ENCODE results near the gene ANKRD44. TPM values are rescaled to one million over a fixed set of nuclear protein-coding genes. Genes with fewer than 3 reads are reported as not detected.
A peak's percentile ranks its signal among the peaks of the same experiment; 100 is the strongest.

ANKRD44 gene
- polyA plus RNA-seq, 2 of the 4 experiments (the other 2 are of a cell fraction): 0.97 to 5.9 TPM

DNA sequence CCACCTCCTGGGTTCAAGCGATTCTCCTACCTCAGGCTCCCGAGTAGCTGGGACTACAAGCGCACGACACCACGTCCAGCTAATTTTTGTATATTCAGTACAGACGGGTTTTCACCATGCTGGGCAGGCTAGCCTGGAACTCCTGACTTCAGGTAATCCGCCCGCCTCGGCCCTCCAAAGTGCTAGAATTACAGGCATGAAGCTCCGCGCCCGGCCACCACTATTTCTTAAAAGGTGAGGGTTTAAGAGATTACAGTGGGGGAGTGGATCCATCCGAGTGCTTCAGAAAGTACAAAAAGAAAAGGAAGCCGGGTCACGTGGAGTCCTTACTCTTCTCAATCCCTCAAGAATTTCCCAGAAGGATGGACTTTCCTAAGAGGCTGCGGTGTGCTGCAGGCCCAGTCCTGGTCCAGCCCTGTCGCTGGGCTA lies 146.9 kb downstream of the ANKRD44 start:
- no peak for DNase-seq (ENCODE audit: low read depth in 1 of 2, low spot score in 1 of 2)

DNA sequence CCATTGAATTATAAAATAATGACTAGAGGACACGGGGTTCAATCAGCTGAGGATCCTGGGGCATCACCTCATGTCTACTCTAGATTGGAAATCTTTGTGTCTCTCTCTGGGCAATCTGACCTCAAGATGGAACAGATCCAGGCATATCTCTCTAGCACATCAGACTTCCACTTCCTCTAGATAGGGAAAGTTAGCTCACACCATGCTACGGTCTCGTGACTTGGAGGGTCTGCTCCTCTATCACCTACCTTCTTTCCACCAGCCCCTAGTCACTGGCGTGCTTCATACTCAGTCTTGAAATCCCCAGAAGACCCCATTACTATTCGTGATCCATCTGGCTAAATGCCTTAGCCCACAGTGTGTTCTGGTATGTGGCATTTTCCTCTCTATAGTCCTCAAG lies 148.8 kb downstream of the ANKRD44 start:
- ATAC-seq (no peak), DNase-seq (ENCODE audit: low read depth in 1 of 2, low spot score in 1 of 2) (no peak), FAIRE-seq (no peak)
- H3K9me3 ChIP-seq: no peaks in the 10 kb centered on the region
- no peak overlapping the region for H3K4me3 ChIP-seq
- TF ChIP-seq SMC3 (IDR thresholded peaks at IDR 0.05) (no peak), ZSCAN20 (CRISPR knock-in tag; IDR thresholded peaks at IDR 0.05) (no peak), HDAC2 (IDR thresholded peaks at IDR 0.05) (no peak), HOXB5 (CRISPR knock-in tag; IDR thresholded peaks at IDR 0.05) (no peak), RARB (CRISPR knock-in tag; IDR thresholded peaks at IDR 0.05) (no peak), EP300 (IDR thresholded peaks at IDR 0.05) (no peak), ZNF302 (CRISPR knock-in tag; IDR thresholded peaks at IDR 0.05) (no peak), JUNB (IDR thresholded peaks at IDR 0.05) (no peak)
- TF ChIP-seq, protein P1, sequence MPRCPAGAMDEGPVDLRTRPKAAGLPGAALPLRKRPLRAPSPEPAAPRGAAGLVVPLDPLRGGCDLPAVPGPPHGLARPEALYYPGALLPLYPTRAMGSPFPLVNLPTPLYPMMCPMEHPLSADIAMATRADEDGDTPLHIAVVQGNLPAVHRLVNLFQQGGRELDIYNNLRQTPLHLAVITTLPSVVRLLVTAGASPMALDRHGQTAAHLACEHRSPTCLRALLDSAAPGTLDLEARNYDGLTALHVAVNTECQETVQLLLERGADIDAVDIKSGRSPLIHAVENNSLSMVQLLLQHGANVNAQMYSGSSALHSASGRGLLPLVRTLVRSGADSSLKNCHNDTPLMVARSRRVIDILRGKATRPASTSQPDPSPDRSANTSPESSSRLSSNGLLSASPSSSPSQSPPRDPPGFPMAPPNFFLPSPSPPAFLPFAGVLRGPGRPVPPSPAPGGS (IDR thresholded peaks at IDR 0.05): no peak
- TF ChIP-seq, protein P2, sequence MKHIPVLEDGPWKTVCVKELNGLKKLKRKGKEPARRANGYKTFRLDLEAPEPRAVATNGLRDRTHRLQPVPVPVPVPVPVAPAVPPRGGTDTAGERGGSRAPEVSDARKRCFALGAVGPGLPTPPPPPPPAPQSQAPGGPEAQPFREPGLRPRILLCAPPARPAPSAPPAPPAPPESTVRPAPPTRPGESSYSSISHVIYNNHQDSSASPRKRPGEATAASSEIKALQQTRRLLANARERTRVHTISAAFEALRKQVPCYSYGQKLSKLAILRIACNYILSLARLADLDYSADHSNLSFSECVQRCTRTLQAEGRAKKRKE (CRISPR knock-in tag; IDR thresholded peaks at IDR 0.05; ENCODE audit: low read depth): no peak
- TF ChIP-seq, protein P3, sequence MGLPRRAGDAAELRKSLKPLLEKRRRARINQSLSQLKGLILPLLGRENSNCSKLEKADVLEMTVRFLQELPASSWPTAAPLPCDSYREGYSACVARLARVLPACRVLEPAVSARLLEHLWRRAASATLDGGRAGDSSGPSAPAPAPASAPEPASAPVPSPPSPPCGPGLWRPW (IDR thresholded peaks at IDR 0.05): no peak
- H3K4me2 ChIP-seq: no peak overlapping the region
- ChIA-PET CTCF (interaction anchor here (1.1 to 2.0 kb wide), 2 partner anchors 49 to 195 kb away, joined by 3 to 6 read pairs; no protein-coding TSS in a partner anchor), POLR2A (no interaction called here)
- peaks cover 29% of the 10 kb centered on the region for H3K4me1 ChIP-seq
- peak overlapping the region in 1 of 2 experiments; percentile 13; a peak in 1 of 6 replicates for H3K27ac ChIP-seq
- 96% methylated on average over 5 of the region's 5 CpGs for WGBS (ENCODE audit: missing lambda C conversion rate)

More for the DNA sequence above, 146.9 kb downstream of the ANKRD44 start:
- Histone ChIP-seq H3K27ac (no peak overlapping the region), H3K4me1 (peaks cover 22% of the 10 kb centered on the region), H3K4me2 (no peak overlapping the region), H3K4me3 (no peak overlapping the region), H3K9me3 (no peaks in the 10 kb centered on the region)
- ChIA-PET POLR2A (no interaction called here), CTCF (interaction anchor here (2.0 kb wide), 1 partner anchor 51 kb away, joined by 6 read pairs; no protein-coding TSS in a partner anchor)
- FAIRE-seq: no peak
- 94% methylated on average over 17 of the region's 17 CpGs for WGBS (ENCODE audit: missing lambda C conversion rate)
- TF ChIP-seq RAD21 (conservative IDR thresholded peaks at IDR 0.05 in 1 of 2, IDR thresholded peaks at IDR 0.05 in 1 of 2) (no peak), RCOR1 (IDR thresholded peaks at IDR 0.05; ENCODE audit: low read depth, low read length) (no peak), KDM1A (IDR thresholded peaks at IDR 0.05; ENCODE audit: low read depth) (no peak)
- TF ChIP-seq, protein P4, sequence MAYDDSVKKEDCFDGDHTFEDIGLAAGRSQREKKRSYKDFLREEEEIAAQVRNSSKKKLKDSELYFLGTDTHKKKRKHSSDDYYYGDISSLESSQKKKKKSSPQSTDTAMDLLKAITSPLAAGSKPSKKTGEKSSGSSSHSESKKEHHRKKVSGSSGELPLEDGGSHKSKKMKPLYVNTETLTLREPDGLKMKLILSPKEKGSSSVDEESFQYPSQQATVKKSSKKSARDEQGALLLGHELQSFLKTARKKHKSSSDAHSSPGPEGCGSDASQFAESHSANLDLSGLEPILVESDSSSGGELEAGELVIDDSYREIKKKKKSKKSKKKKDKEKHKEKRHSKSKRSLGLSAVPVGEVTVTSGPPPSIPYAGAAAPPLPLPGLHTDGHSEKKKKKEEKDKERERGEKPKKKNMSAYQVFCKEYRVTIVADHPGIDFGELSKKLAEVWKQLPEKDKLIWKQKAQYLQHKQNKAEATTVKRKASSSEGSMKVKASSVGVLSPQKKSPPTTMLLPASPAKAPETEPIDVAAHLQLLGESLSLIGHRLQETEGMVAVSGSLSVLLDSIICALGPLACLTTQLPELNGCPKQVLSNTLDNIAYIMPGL (CRISPR knock-in tag; IDR thresholded peaks at IDR 0.05; ENCODE audit: borderline replicate concordance): no peak
- ATAC-seq: no peak

DNA sequence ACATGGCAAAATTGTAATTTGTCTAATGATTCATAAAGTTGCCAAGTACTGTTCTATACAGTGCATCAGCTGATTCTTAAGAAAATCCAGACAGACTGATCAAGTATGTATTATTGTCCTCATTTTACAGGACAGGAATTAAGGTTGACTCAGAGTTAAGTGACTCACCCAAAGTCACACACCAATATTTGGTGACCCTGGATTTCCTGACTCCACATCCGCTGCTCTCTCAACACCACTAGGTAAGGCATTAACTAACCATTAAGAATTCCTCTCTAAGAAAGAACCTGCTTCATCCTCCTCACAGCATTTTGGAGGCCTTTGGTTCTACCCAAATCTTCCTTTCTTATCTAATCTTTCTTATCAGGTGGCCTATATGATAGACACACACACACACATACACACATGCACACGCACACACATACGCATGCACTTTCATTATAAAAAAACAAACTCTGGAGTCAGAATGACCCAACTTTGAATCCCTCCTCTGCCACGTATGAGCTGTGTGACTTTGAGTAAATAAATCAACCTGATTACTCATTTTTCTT lies 150.8 kb downstream of the ANKRD44 start:
- Histone ChIP-seq H3K9me3 (no peaks in the 10 kb centered on the region), H3K27ac (peak overlapping the region; percentile 63 to 64), H3K4me2 (peak overlapping the region; percentile 85), H3K4me1 (peaks cover 29% of the 10 kb centered on the region), H3K4me3 (no peak overlapping the region)
- DNase-seq (ENCODE audit: low read depth in 1 of 2, low spot score in 1 of 2) (peak; percentile 28 to 75), ATAC-seq (peak; percentile 86), FAIRE-seq (no peak)
- WGBS (ENCODE audit: missing lambda C conversion rate): 4% methylated on average over 4 of the region's 4 CpGs
- POLR2A ChIA-PET: no interaction called here
- CTCF ChIA-PET: interaction anchor here (1.0 to 2.5 kb wide), 3 partner anchors 8 to 46 kb away, joined by 4 to 8 read pairs (median 5); no protein-coding TSS in a partner anchor
- TF ChIP-seq, protein P5, sequence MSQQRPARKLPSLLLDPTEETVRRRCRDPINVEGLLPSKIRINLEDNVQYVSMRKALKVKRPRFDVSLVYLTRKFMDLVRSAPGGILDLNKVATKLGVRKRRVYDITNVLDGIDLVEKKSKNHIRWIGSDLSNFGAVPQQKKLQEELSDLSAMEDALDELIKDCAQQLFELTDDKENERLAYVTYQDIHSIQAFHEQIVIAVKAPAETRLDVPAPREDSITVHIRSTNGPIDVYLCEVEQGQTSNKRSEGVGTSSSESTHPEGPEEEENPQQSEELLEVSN (IDR thresholded peaks at IDR 0.05; ENCODE audit: borderline replicate concordance, low read depth): no peak
- TF ChIP-seq POLR2A (IDR thresholded peaks at IDR 0.05; ENCODE audit: low read length) (no peak), FOSB (CRISPR knock-in tag; IDR thresholded peaks at IDR 0.05) (no peak), SMC3 (IDR thresholded peaks at IDR 0.05) (no peak), HOXA7 (CRISPR knock-in tag; IDR thresholded peaks at IDR 0.05) (no peak), EP300 (IDR thresholded peaks at IDR 0.05) (no peak), CHD4 (IDR thresholded peaks at IDR 0.05; ENCODE audit: borderline replicate concordance) (no peak), ZC3H11A (IDR thresholded peaks at IDR 0.05) (no peak), MYC (IDR thresholded peaks at IDR 0.05; ENCODE audit: borderline replicate concordance, low read length) (no peak), HOXB13 (CRISPR knock-in tag; IDR thresholded peaks at IDR 0.05; ENCODE audit: low read depth) (no peak), TFCP2L1 (CRISPR knock-in tag; IDR thresholded peaks at IDR 0.05) (no peak), HOXB5 (CRISPR knock-in tag; IDR thresholded peaks at IDR 0.05) (no peak), KDM5A (IDR thresholded peaks at IDR 0.05) (no peak), JUN (IDR thresholded peaks at IDR 0.05) (peak in 1 of 2 experiments; percentile 20; a peak in 2 of 5 replicates)
- TF ChIP-seq, protein P6, sequence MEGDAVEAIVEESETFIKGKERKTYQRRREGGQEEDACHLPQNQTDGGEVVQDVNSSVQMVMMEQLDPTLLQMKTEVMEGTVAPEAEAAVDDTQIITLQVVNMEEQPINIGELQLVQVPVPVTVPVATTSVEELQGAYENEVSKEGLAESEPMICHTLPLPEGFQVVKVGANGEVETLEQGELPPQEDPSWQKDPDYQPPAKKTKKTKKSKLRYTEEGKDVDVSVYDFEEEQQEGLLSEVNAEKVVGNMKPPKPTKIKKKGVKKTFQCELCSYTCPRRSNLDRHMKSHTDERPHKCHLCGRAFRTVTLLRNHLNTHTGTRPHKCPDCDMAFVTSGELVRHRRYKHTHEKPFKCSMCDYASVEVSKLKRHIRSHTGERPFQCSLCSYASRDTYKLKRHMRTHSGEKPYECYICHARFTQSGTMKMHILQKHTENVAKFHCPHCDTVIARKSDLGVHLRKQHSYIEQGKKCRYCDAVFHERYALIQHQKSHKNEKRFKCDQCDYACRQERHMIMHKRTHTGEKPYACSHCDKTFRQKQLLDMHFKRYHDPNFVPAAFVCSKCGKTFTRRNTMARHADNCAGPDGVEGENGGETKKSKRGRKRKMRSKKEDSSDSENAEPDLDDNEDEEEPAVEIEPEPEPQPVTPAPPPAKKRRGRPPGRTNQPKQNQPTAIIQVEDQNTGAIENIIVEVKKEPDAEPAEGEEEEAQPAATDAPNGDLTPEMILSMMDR (IDR thresholded peaks at IDR 0.05): no peak

All from A549 (cell line).